Epithelial cell of proximal tubule (primary cell): ENCODE data around the gene RANBP17. TPM values are rescaled to one million over a fixed set of nuclear protein-coding genes. Genes with fewer than 3 reads are reported as not detected.

ENCODE experiments used
- DNase-seq: peaks from one replicate; pipeline ENCODE4 v3.0.0-alpha.2; 2011; ENCODE audit warnings: low read depth
- H3K4me3 ChIP-seq: 2 replicates; pipeline ENCODE4 v1.5.1; 2011; ENCODE audit warnings: low read depth, mild to moderate bottlenecking, low read length
- CTCF ChIP-seq: conservative IDR thresholded peaks from 2 replicates; pipeline ENCODE4 v1.5.1; 2012; ENCODE audit warnings: low read depth, mild to moderate bottlenecking, low read length
- total RNA-seq: library from RNA; depleted of rRNA; stranded (reverse); fragments of >200 nt; gene quantifications from 2 replicates; pipeline ENCODE4 v1.2.3, GENCODE V29; 2015

RANBP17 gene
- total RNA-seq, 1 donor from 2014 or later = 15.0 TPM

- DNase-seq = no peak
- H3K4me3 ChIP-seq = no peak overlapping the region
- no peak for TF ChIP-seq CTCF
These were observed 449.7 kb downstream of the RANBP17 start for GRCh38 chr5:171311322-171312077.

GRCh38 chr5:171312129-171312974 lies 450.5 kb downstream of the RANBP17 start:
- no peak for TF ChIP-seq CTCF
- no peak for DNase-seq

GRCh38 chr5:171313481-171314206 lies 451.8 kb downstream of the RANBP17 start:
- TF ChIP-seq CTCF = no peak
- no peak for DNase-seq
- no peak overlapping the region for H3K4me3 ChIP-seq

More at GRCh38 chr5:171312129-171312974, 450.5 kb downstream of the RANBP17 start:
- H3K4me3 ChIP-seq = no peak overlapping the region

- TF ChIP-seq CTCF = no peak
- H3K4me3 ChIP-seq = no peak overlapping the region
- no peak for DNase-seq
These were observed 453.0 kb downstream of the RANBP17 start for GRCh38 chr5:171314728-171315385.

- TF ChIP-seq CTCF = no peak
- no peak overlapping the region for H3K4me3 ChIP-seq
- DNase-seq = no peak
These were observed 453.6 kb downstream of the RANBP17 start for GRCh38 chr5:171315386-171315891.

- TF ChIP-seq CTCF = no peak
- no peak overlapping the region for H3K4me3 ChIP-seq
- DNase-seq = no peak
These were observed 454.1 kb downstream of the RANBP17 start for GRCh38 chr5:171315925-171316257.
